ENCODE measurements around the gene AWAT2.

- TF ChIP-seq CTCF (tag by site-specific recombination; IDR thresholded peaks at IDR 0.05) (no peak), ZNF704 (tag by site-specific recombination; IDR thresholded peaks at IDR 0.05) (no peak), REST (tag by site-specific recombination; IDR thresholded peaks at IDR 0.05) (no peak), ZNF639 (tag by site-specific recombination; IDR thresholded peaks at IDR 0.05) (no peak), ZNF37A (tag by site-specific recombination; IDR thresholded peaks at IDR 0.05) (no peak), ZNF324 (tag by site-specific recombination; IDR thresholded peaks at IDR 0.05) (no peak), ZNF660 (tag by site-specific recombination; IDR thresholded peaks at IDR 0.05) (no peak)
Measured at GRCh38 chrX:70009970-70010369, 39.8 kb downstream of the AWAT2 start.

Measured in HEK293 (cell line).